Ishikawa (cell line): ENCODE results near the gene QTRT2.

ENCODE experiments used
- CEBPB ChIP-seq: IDR thresholded peaks from 2 replicates; pipeline ENCODE4 v1.6.1; 2012
- CREB1 ChIP-seq: IDR thresholded peaks from 2 replicates; pipeline ENCODE4 v1.6.1; 2012; ENCODE audit warnings: low read depth
- EGR1 ChIP-seq: IDR thresholded peaks from 2 replicates; pipeline ENCODE4 v1.6.1; 2012
- EP300 ChIP-seq: IDR thresholded peaks from 2 replicates; pipeline ENCODE4 v1.6.1; 2012; ENCODE audit warnings: borderline replicate concordance
- FOXM1 ChIP-seq: IDR thresholded peaks from 2 replicates; pipeline ENCODE4 v1.6.1; 2012; ENCODE audit warnings: low read depth, borderline replicate concordance
- MAX ChIP-seq: IDR thresholded peaks from 2 replicates; pipeline ENCODE4 v1.6.1; 2012
- NFIC ChIP-seq: IDR thresholded peaks from 2 replicates; pipeline ENCODE4 v1.6.1; 2012
- RAD21 ChIP-seq: IDR thresholded peaks from 2 replicates; pipeline ENCODE4 v1.6.1; 2012; ENCODE audit warnings: low read depth
- REST ChIP-seq: IDR thresholded peaks from 2 replicates; pipeline ENCODE4 v1.6.1; 2012; ENCODE audit warnings: low read depth, mild to moderate bottlenecking
- TAF1 ChIP-seq: IDR thresholded peaks from 2 replicates; pipeline ENCODE4 v1.6.1; 2012; ENCODE audit warnings: low read depth, mild to moderate bottlenecking
- TCF12 ChIP-seq: IDR thresholded peaks from 2 replicates; pipeline ENCODE4 v1.6.1; 2012; ENCODE audit warnings: low read depth
- TEAD4 ChIP-seq: IDR thresholded peaks from 2 replicates; pipeline ENCODE4 v1.6.1; 2012
- USF1 ChIP-seq: IDR thresholded peaks from 2 replicates; pipeline ENCODE4 v1.6.1; 2012
- YY1 ChIP-seq: IDR thresholded peaks from 2 replicates; pipeline ENCODE4 v1.6.1; 2012; ENCODE audit warnings: low read depth
- ZBTB7A ChIP-seq: IDR thresholded peaks from 2 replicates; pipeline ENCODE4 v1.6.1; 2012; ENCODE audit warnings: low read depth

Gene QTRT2

GRCh38 chr3:114104414-114104813, 47.9 kb downstream of the QTRT2 start:
- TF ChIP-seq EGR1 (no peak), CREB1 (no peak), TAF1 (no peak), MAX (no peak), TEAD4 (no peak), EP300 (no peak), CEBPB (no peak), NFIC (no peak), RAD21 (no peak), TCF12 (no peak), FOXM1 (no peak), YY1 (no peak), ZBTB7A (no peak), USF1 (no peak), REST (no peak)

GRCh38 chr3:114108137-114108536, 51.6 kb downstream of the QTRT2 start:
- TF ChIP-seq REST (no peak), CREB1 (no peak), TAF1 (no peak), USF1 (no peak), YY1 (no peak), RAD21 (no peak), TEAD4 (no peak), FOXM1 (no peak), MAX (no peak), NFIC (no peak), EGR1 (no peak), CEBPB (no peak)

- TF ChIP-seq CREB1, result no peak
- no peak for TF ChIP-seq MAX
- no peak for TF ChIP-seq EGR1
- TF ChIP-seq YY1, result no peak
- TF ChIP-seq FOXM1, result no peak
- TF ChIP-seq USF1, result no peak
- TF ChIP-seq TEAD4, result no peak
- no peak for TF ChIP-seq TAF1
These were observed 53.9 kb downstream of the QTRT2 start for GRCh38 chr3:114110439-114110838.

GRCh38 chr3:114111060-114111770, 54.7 kb downstream of the QTRT2 start:
- TF ChIP-seq TAF1 (no peak), RAD21 (no peak), MAX (no peak), NFIC (no peak)

GRCh38 chr3:114112696-114113095, 56.2 kb downstream of the QTRT2 start:
- TF ChIP-seq CREB1 (no peak), NFIC (no peak), YY1 (no peak), EP300 (no peak), RAD21 (no peak), CEBPB (no peak), TCF12 (no peak), FOXM1 (no peak), TEAD4 (no peak), MAX (no peak), USF1 (no peak), TAF1 (no peak), REST (no peak), EGR1 (no peak), ZBTB7A (no peak)
